HCT116 (cell line): Measurements from ENCODE around the gene TAF4. TPM values are rescaled to one million over a fixed set of nuclear protein-coding genes. Genes with fewer than 3 reads are reported as not detected.

Experiments
- ATAC-seq: fragments of 200-7000 bp; cut with Tn5 transposase; 2 replicates; pipeline ENCODE4 v1.9.1; 2020; ENCODE audit warnings: mild to moderate bottlenecking, moderate library complexity
- BruUV-seq: library from RNA; stranded (reverse); fragments of 400-500 nt; replicated peaks from 2 replicates; lab custom pipeline; 2021; lab: Mats Ljungman, UMichigan
- CTCF ChIA-PET: fragments of 300-600 bp; sonication (Branson Sonifier 250); formaldehyde crosslinking; loops from one replicate; lab custom pipeline; 2021; ENCODE audit warnings: antibody characterized with exemption; lab: Charles Lee
- POLR2A ChIA-PET: fragments of 300-600, 350-600 bp; sonication (Branson Sonifier 250); formaldehyde crosslinking; loops from one replicate; lab custom pipeline; 2021; ENCODE audit warnings: antibody characterized with exemption; lab: Charles Lee
- RAD21 ChIA-PET, 2 experiments: fragments of 300-600 bp; sonication (Branson Sonifier 250); formaldehyde crosslinking; loops; one replicate each; lab custom pipeline; 2023; ENCODE audit warnings: low total read pairs in 2 of 2; ENCODE audit not compliant: uncharacterized antibody in 2 of 2, unreplicated experiment in 2 of 2, low non-redundant PET in 1 of 2; lab: Charles Lee
- DNase-seq: peaks from one replicate; pipeline ENCODE4 v3.0.0-alpha.2; 2010; ENCODE audit warnings: low read depth, low spot score
- H2AFZ ChIP-seq: fragments of 200-600 bp; shearing (Covaris generic), sonication (generic); 2 replicates; pipeline ENCODE4 v1.6.1; 2017; ENCODE audit warnings: low read depth, mixed run types, mixed read lengths, antibody characterized with exemption, low read length; ENCODE audit not compliant: poor library complexity, severe bottlenecking
- H3K27ac ChIP-seq: 2 replicates; pipeline ENCODE4 v1.5.1; 2012; ENCODE audit warnings: low read depth, low read length
- H3K27me3 ChIP-seq: fragments of 200-600 bp; sonication (generic); 2 replicates; pipeline ENCODE4 v1.6.1; 2016; ENCODE audit warnings: mixed run types, low read length, mixed read lengths; ENCODE audit not compliant: insufficient read depth
- H3K36me3 ChIP-seq, 2 experiments: fragments of 200-500 bp in 1 of 2; fragments of 200-600 bp in 1 of 2; sonication (Bioruptor generic) in 1 of 2; sonication (generic) in 1 of 2; 2 replicates each; pipeline versions ENCODE4 v1.5.1 to v1.6.1; 2014 to 2016; ENCODE audit warnings: low read length in 2 of 2, inconsistent platforms in 1 of 2, mixed read lengths in 1 of 2, mixed run types in 1 of 2; ENCODE audit not compliant: insufficient read depth in 2 of 2, control insufficient read depth in 1 of 2
- H3K4me1 ChIP-seq, 2 experiments: fragments of 200-600 bp in 1 of 2; sonication (generic) in 1 of 2; 2 replicates each; pipeline versions ENCODE4 v1.5.1 to v1.6.1; 2012 to 2017; ENCODE audit warnings: low read length in 2 of 2, inconsistent platforms in 1 of 2, mild to moderate bottlenecking in 1 of 2, mixed read lengths in 1 of 2, mixed run types in 1 of 2, moderate library complexity in 1 of 2; ENCODE audit not compliant: insufficient read depth in 2 of 2, control insufficient read depth in 1 of 2
- H3K4me2 ChIP-seq: fragments of 200-600 bp; sonication (generic); 2 replicates; pipeline ENCODE4 v1.6.1; 2017; ENCODE audit warnings: mixed run types, low read length, mixed read lengths
- H3K4me3 ChIP-seq, 2 experiments: fragments of 200-600 bp in 1 of 2; sonication (generic) in 1 of 2; replicated peaks in 1 of 2; 2 replicates each; pipeline ENCODE4 v1.5.1; 2011 to 2016; ENCODE audit warnings: low read length in 2 of 2, control low read depth in 1 of 2, low read depth in 1 of 2, mild to moderate bottlenecking in 1 of 2, mixed read lengths in 1 of 2, mixed run types in 1 of 2
- H3K79me2 ChIP-seq: fragments of 200-600 bp; sonication (generic); 2 replicates; pipeline ENCODE4 v1.6.1; 2017; ENCODE audit warnings: mild to moderate bottlenecking, mixed run types, low read length, moderate library complexity, mixed read lengths; ENCODE audit not compliant: insufficient read depth
- H3K9ac ChIP-seq: fragments of 200-600 bp; sonication (generic); 2 replicates; pipeline ENCODE4 v1.6.1; 2016; ENCODE audit warnings: low read length, mixed read lengths
- H3K9me2 ChIP-seq: fragments of 200-600 bp; sonication (generic), shearing (Covaris generic); 2 replicates; pipeline ENCODE4 v1.6.1; 2017; ENCODE audit warnings: mixed run types, mild to moderate bottlenecking, moderate library complexity; ENCODE audit not compliant: insufficient read depth
- H3K9me3 ChIP-seq, 2 experiments: fragments of 200-500 bp in 1 of 2; fragments of 200-600 bp in 1 of 2; sonication (Bioruptor generic) in 1 of 2; sonication (generic) in 1 of 2; 2 replicates each; pipeline ENCODE4 v1.6.1; 2014 to 2017; ENCODE audit warnings: low read length in 2 of 2, mixed read lengths in 2 of 2, inconsistent platforms in 1 of 2, low read depth in 1 of 2, mild to moderate bottlenecking in 1 of 2, mixed run types in 1 of 2, moderate library complexity in 1 of 2; ENCODE audit not compliant: control insufficient read depth in 1 of 2, insufficient read depth in 1 of 2
- H4K20me1 ChIP-seq: fragments of 200-600 bp; sonication (generic), shearing (Covaris generic); 2 replicates; pipeline ENCODE4 v1.6.1; 2017; ENCODE audit warnings: mixed run types, mild to moderate bottlenecking, moderate library complexity; ENCODE audit not compliant: insufficient read depth
- CBX3 ChIP-seq: IDR thresholded peaks from 2 replicates; pipeline ENCODE4 v1.6.1; 2012; ENCODE audit warnings: low read depth
- CEBPB ChIP-seq: IDR thresholded peaks from 2 replicates; pipeline ENCODE4 v1.6.1; 2012; ENCODE audit warnings: low read depth
- ELF1 ChIP-seq: IDR thresholded peaks from 2 replicates; pipeline ENCODE4 v1.6.1; 2012; ENCODE audit warnings: low read depth, borderline replicate concordance
- EZH2 ChIP-seq: fragments of 200-600 bp; sonication (generic); IDR thresholded peaks from 2 replicates; pipeline ENCODE4 v1.6.1; 2017; ENCODE audit warnings: antibody characterized with exemption, mixed run types
- JUND ChIP-seq: IDR thresholded peaks from 2 replicates; pipeline ENCODE4 v1.6.1; 2012
- MAX ChIP-seq: IDR thresholded peaks from 2 replicates; pipeline ENCODE4 v1.6.1; 2012
- POLR2A ChIP-seq: IDR thresholded peaks from 2 replicates; pipeline ENCODE4 v1.7.0; 2011; ENCODE audit warnings: borderline replicate concordance; ENCODE audit not compliant: insufficient read depth, insufficient read length; ENCODE audit errors: extremely low read depth
- POLR2AphosphoS5 ChIP-seq: IDR thresholded peaks from 2 replicates; pipeline ENCODE4 v1.6.1; 2011; ENCODE audit warnings: mild to moderate bottlenecking, low read depth, low read length, moderate library complexity
- SIN3A ChIP-seq: IDR thresholded peaks from 2 replicates; pipeline ENCODE4 v1.6.1; 2012; ENCODE audit warnings: low read depth
- YY1 ChIP-seq: IDR thresholded peaks from 2 replicates; pipeline ENCODE4 v1.6.1; 2011; ENCODE audit warnings: low read length, low read depth, moderate library complexity, mild to moderate bottlenecking; ENCODE audit not compliant: insufficient replicate concordance; ENCODE audit errors: extremely low read depth
- ZBTB33 ChIP-seq: IDR thresholded peaks from 2 replicates; pipeline ENCODE4 v1.6.1; 2011; ENCODE audit warnings: mild to moderate bottlenecking, low read length, moderate library complexity; ENCODE audit not compliant: insufficient replicate concordance; ENCODE audit errors: extremely low read depth
- intact Hi-C: fragments of 100-400 bp; cut with micrococcal nuclease; formaldehyde crosslinking; loops from 2 replicates; pipeline ENCODE4 v1.10.0; 2022
- total RNA-seq: library from RNA; stranded (reverse); gene quantifications from one replicate; pipeline ENCODE4 v1.2.1, GENCODE V29; 2021; ENCODE audit not compliant: unreplicated experiment
- TF ChIP-seq, protein P1 (sequence below), 3 experiments: fragments of 200-600 bp in 1 of 3; sonication (generic) in 1 of 3; IDR thresholded peaks in 2 of 3; conservative IDR thresholded peaks in 1 of 3; 2 replicates each; pipeline ENCODE4 v1.5.1; 2012 to 2017; ENCODE audit warnings: low read depth in 2 of 3, low read length in 2 of 3, antibody characterized with exemption in 1 of 3, borderline replicate concordance in 1 of 3, control low read depth in 1 of 3, mild to moderate bottlenecking in 1 of 3, mixed read lengths in 1 of 3, mixed run types in 1 of 3, moderate library complexity in 1 of 3; ENCODE audit not compliant: insufficient read depth in 1 of 3

The TAF4 gene
- total RNA-seq, 1 experiment from 2014 or later: 26.8 TPM

DNA sequence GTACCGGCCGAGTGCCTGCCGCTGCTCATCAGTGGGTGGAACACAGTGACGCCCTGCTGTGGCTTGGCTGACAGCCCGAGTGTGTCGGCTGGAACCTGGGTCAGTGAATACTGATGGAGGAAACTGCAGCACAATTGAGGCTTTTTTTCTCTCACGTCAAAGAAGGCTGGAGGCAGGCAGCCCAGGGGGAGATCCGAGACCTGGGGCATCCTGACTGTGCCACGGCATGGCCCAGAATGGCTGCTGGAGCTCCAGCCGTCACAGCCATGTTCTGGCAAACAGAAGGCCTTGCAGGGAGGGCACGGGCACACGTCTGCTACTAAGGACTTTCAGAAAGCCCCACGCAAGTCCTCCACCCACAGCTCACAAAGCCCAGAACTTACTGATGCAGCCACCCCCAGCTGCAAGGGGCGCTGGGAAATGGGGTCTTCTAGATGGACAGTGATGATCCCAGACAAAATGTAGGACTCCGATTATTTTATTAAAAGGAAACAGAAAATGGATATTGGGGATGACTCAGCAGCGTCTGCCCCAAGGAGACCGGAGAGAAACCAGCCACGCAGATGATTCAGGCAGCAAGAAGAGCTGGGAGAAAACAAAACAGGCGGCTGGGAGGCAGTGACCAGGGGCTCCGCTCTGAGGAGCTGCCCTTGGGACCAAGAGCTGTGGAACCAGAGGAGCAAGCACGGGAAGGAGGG lies 140.0 kb downstream of the TAF4 start:
- Histone ChIP-seq H3K36me3 (no peaks in the 10 kb centered on the region), H3K9me2 (no peaks in the 10 kb centered on the region), H4K20me1 (no peaks in the 10 kb centered on the region), H3K9ac (peak overlapping the region; percentile 44), H3K79me2 (no peaks in the 10 kb centered on the region), H3K27ac (peak overlapping the region; percentile 57), H3K9me3 (no peaks in the 10 kb centered on the region; a peak in 1 of 4 replicates), H3K4me1 (peaks cover 14 to 15% of the 10 kb centered on the region in 2 experiments), H3K27me3 (no peaks in the 10 kb centered on the region; the same call in 1 of the 2 replicates), H2AFZ (peak overlapping the region; percentile 63), H3K4me2 (peak overlapping the region; percentile 83), H3K4me3 (peak overlapping the region; percentile 30 to 52)
- ATAC-seq (peak; percentile 87), DNase-seq (peak; percentile 24)
- POLR2A ChIA-PET: no interaction called here
- CTCF ChIA-PET: no interaction called here
- RAD21 ChIA-PET: no interaction called here
- TF ChIP-seq JUND (no peak), MAX (peak; percentile 42; the same call in 1 of the 2 replicates), POLR2AphosphoS5 (0 out of 2 replicates have a peak, but pooled peaks have one; percentile 15)
- intact Hi-C loops: no loop called here
- BruUV-seq: no TSS peak

- Histone ChIP-seq H3K4me1 (peaks cover 14 to 15% of the 10 kb centered on the region in 2 experiments), H3K27ac (no peak overlapping the region), H3K4me3 (peak overlapping the region; percentile 30 to 52), H3K9ac (peak overlapping the region; percentile 44), H3K4me2 (peak overlapping the region; percentile 83), H2AFZ (peak overlapping the region; percentile 63), H3K27me3 (no peaks in the 10 kb centered on the region; the same call in 1 of the 2 replicates), H3K9me3 (peaks cover 0 to under 1% of the 10 kb centered on the region in 2 experiments; a peak in 2 of 4 replicates), H3K36me3 (no peaks in the 10 kb centered on the region), H3K79me2 (no peaks in the 10 kb centered on the region), H4K20me1 (no peaks in the 10 kb centered on the region), H3K9me2 (no peaks in the 10 kb centered on the region)
- ATAC-seq (peak; percentile 39), DNase-seq (no peak)
- CTCF ChIA-PET: no interaction called here
- RAD21 ChIA-PET: no interaction called here
- BruUV-seq: no TSS peak
- intact Hi-C loops: no loop called here
- POLR2A ChIA-PET: no interaction called here
- TF ChIP-seq ELF1 (no peak), JUND (no peak), CBX3 (no peak), POLR2A (no peak), CEBPB (no peak), SIN3A (no peak), EZH2 (no peak), ZBTB33 (no peak), YY1 (no peak)
- TF ChIP-seq, protein P1, sequence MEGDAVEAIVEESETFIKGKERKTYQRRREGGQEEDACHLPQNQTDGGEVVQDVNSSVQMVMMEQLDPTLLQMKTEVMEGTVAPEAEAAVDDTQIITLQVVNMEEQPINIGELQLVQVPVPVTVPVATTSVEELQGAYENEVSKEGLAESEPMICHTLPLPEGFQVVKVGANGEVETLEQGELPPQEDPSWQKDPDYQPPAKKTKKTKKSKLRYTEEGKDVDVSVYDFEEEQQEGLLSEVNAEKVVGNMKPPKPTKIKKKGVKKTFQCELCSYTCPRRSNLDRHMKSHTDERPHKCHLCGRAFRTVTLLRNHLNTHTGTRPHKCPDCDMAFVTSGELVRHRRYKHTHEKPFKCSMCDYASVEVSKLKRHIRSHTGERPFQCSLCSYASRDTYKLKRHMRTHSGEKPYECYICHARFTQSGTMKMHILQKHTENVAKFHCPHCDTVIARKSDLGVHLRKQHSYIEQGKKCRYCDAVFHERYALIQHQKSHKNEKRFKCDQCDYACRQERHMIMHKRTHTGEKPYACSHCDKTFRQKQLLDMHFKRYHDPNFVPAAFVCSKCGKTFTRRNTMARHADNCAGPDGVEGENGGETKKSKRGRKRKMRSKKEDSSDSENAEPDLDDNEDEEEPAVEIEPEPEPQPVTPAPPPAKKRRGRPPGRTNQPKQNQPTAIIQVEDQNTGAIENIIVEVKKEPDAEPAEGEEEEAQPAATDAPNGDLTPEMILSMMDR (IDR thresholded peaks at IDR 0.05 in 2 of 3, conservative IDR thresholded peaks at IDR 0.05 in 1 of 3; ENCODE audit: borderline replicate concordance in 1 of 3, insufficient read depth in 1 of 3, low read depth in 2 of 3, low read length in 2 of 3): no peak
Measured at GRCh38 chr20:61924858-61925554, 140.7 kb downstream of the TAF4 start.
